Transverse colon (tissue), 4 donors: Measurements from ENCODE around the gene GMEB1.

Source experiments
- EP300 ChIP-seq: sonication (generic); formaldehyde crosslinking; IDR thresholded peaks from one replicate; pipeline ENCODE4 v1.6.1; 2017; ENCODE audit warnings: antibody characterized with exemption, low read depth
- POLR2A ChIP-seq: fragments of 450-650 bp; IDR thresholded peaks from one replicate; pipeline ENCODE4 v1.6.1; 2016; ENCODE audit warnings: antibody characterized with exemption, mild to moderate bottlenecking, moderate library complexity
- POLR2AphosphoS5 ChIP-seq, 3 donors: sonication (generic); formaldehyde crosslinking; IDR thresholded peaks; one replicate each; pipeline ENCODE4 v1.6.1; 2016; ENCODE audit warnings: antibody characterized with exemption in 3 of 3
- TF ChIP-seq, protein P1 (sequence below), 5 experiments: fragments of 200-600 bp in 3 of 5; fragments of 450-650 bp in 2 of 5; sonication (generic) in 3 of 5; IDR thresholded peaks; 1 replicate in 2 of 5; 2 replicates in 3 of 5; pipeline ENCODE4 v1.5.1; 2016 to 2017; ENCODE audit warnings: antibody characterized with exemption in 5 of 5, inconsistent platforms in 3 of 5, mild to moderate bottlenecking in 2 of 5, moderate library complexity in 1 of 5

DNA sequence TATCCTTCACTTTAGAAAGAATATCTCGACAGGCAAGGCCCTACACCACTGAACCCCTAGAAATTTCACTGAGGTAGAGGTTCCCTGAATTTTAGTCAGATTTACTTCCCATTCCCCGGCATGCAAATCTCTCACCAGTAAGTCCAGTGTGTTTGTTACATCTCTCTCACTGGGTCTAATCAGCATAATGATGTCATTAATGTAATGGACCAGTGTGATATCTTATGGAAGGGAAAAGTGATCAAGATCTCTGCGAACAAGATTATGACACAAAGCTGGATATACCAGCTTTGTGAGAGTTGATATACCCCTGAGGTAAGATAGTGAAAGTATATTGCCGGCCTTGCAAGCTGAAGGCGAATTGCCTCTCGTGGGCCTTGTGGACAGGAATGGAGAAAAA, 12.2 kb upstream of the GMEB1 start:
- TF ChIP-seq, protein P1, sequence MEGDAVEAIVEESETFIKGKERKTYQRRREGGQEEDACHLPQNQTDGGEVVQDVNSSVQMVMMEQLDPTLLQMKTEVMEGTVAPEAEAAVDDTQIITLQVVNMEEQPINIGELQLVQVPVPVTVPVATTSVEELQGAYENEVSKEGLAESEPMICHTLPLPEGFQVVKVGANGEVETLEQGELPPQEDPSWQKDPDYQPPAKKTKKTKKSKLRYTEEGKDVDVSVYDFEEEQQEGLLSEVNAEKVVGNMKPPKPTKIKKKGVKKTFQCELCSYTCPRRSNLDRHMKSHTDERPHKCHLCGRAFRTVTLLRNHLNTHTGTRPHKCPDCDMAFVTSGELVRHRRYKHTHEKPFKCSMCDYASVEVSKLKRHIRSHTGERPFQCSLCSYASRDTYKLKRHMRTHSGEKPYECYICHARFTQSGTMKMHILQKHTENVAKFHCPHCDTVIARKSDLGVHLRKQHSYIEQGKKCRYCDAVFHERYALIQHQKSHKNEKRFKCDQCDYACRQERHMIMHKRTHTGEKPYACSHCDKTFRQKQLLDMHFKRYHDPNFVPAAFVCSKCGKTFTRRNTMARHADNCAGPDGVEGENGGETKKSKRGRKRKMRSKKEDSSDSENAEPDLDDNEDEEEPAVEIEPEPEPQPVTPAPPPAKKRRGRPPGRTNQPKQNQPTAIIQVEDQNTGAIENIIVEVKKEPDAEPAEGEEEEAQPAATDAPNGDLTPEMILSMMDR (IDR thresholded peaks at IDR 0.05): no peak
- TF ChIP-seq POLR2A (no peak), EP300 (no peak), POLR2AphosphoS5 (IDR thresholded peaks at IDR 0.05) (no peak)
